Hematopoietic multipotent progenitor cell treated with erythropoietin and hydrocortisone succinate and interleukin-3 and kit ligand, for 6 days (in vitro differentiated cells): ENCODE data around the gene SMURF2.
"Not testable (repeated sequence)": the region's sequence is repeated elsewhere in the genome, so short reads cannot be mapped to it uniquely, and the experiment has no call there.

Experiments
- DNase-seq: peaks from one replicate; pipeline ENCODE4 v3.0.0-alpha.2; 2015

SMURF2 gene

DNA sequence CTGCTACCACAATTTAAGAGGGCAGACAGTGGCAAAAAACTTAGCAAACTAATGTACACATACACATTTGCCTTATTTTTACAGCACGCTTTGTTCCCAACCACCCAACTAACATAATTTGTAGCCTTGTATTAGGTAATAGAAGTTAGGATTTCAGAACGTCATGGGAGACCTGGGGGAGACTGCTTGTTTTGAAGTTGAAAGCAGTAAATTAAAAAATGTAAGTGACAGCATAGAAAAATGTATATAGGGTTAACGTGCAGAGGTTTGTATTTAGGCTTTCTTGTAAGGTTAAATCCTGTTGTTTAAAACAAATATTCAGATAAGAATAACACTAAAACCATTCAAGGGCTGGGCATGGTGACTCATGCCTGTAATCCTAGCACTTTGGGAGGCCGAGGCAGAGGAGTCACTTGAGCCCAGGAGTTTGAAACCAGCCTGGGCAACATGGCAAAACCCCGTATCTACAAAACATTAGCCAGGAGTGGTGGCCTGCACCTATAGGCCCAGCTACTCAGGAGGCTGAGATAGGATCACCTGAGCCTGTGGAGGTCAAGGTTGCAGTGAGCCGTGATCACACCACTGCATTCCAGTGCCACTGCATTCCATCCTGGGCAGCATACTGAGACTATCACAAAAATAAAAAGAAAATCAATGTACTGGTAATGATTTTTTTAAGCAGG lies 2.3 kb upstream of the SMURF2 start:
- DNase-seq = not testable (repeated sequence)

DNA sequence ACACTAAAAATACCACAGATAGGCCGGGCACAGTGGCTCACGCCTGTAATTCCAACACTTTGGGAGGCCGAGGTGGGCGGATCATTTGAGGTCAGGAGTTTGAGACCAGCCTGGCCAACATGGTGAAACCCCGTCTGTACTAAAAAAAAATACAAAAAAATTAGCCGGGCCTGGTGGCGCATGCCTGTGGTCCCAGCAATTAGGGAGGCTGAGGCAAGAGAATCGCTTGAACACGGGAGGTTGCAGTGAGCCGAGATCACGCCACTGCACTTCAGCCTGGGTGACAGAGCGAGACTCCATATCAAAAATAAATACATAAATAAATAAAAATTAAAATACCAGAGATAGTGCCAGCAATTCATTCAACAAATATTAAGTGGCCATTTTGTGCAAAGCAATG lies 1.7 kb upstream of the SMURF2 start:
- DNase-seq = not testable (repeated sequence)

DNA sequence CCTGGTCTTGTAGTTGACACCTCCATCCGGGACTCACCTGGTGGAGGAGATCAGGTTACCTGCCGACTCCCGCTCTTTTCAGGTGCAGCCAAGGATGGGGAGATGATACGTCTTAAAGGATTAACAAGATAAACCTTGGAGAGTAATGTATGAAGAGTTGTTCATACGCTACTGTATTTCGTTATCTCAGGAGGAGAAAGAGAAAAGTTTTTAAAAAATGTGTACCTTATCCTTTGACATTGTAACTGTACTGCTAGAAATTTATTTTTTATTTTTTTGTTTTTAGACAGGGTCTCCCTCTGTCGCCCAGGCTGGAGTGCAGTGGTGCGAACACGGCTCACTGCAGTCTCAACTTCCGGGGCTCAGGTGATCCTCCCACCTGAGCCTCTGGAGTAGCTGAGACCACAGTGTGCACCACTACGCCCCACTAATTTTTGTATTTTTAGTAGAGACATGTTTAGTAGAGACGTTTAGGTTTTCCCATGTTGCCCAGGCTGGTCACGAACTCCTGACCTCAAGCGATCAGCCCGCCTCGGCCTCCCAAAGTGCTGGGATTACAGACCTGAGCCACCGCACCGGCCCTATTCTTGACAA lies 764 bp upstream of the SMURF2 start:
- no peak for DNase-seq

DNA sequence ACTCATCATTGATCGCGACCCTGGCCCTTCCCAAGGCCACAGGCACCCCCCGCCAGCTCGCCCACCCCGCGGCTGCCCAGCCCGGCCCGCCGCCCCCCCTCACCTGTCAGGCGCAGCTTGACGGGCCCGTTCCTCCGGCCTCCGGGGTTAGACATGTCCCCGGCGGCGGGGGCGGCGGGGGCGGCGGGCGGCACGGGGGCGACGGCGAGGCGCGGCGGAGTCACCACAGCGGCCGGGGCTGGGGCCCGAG lies 456 bp downstream of the SMURF2 start:
- DNase-seq = no peak

DNA sequence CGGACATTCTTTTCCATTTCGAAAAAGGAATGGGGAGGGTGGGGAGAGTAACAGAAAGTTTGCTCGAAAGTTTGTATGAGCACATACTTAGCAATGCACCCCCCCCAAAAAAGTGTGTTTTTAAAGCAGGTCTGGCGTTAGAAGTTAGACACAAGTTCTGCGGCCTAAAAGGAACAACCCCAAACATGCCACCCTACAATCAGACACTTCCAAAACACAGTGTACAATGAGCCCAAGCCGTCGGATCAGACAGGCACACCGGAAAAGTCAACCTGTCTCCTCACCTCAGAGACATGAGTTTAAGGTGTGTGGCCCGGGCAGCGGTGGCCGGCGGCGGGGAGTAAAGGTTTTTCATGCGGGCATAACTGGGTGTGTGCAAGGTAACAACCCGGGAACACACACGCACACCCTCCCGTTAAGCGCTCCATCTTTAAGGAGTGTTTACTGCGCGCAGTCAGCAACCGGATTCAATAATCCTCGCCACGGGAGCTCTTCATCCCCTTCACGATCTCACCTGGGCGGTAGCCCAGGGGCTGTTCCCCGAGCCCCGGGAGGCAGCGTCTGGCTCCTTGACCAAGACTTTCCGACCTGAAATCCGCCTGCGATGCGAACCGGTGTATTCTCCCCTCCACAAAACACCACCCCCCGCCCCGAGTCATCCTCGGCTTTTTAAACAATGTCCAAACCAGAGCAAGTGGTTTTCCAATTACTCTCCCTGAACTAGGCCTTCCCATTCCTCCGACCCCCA lies 955 bp downstream of the SMURF2 start:
- peak; percentile 20 for DNase-seq

DNA sequence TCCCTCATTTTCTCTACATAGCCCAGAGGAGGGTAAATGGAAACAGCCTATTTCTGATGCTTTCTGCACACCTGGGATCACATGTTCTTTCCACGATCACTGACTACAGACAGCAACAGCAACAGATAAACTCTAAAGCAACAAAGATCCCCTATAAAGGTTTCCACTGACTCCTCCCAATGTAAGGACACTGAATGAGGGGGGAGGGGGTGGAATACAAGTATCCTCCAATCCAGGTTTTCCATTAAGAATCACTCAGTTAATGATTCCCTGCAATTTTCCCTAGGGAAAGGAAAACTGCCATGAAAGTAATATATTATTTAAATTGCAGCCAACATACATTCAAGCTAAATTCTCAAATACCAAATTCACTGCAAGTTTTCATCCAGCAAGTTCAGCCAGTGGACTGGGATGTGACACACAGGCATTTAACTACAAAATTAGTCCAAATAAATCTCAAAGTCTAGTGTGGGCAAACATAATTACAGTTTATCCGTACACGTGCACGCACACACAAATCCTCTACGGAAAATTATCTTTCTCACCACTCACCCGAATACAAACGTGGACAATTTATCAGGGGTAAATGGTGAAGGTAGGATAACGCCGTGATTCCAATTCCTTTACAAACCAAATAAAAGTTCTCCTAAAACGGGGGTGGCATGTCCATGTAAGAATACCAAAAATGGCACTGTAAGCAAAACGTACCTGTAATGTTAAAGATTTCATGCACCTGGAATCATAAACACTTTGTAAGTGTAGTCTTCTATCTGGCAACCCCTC lies 1.7 kb downstream of the SMURF2 start:
- DNase-seq = peak; percentile 9

DNA sequence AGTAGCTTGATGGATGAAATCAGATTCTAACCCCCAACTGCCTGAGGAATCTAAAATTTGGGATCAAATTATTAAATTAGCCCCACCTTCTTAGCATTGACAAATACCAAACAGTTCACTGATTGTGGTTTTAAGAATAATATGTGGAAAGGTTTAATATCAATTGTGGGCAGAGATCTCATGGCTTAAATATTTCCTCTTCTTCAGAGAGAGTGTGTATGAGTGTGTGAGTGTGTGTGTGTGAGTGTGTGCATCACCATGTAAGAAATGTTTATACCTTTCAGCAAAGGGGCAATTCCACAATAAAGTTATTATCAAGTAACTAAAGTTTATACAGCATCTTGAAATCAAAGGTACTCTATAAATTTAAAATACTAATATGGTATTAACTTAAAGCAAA lies 3.2 kb downstream of the SMURF2 start:
- no peak for DNase-seq

DNA sequence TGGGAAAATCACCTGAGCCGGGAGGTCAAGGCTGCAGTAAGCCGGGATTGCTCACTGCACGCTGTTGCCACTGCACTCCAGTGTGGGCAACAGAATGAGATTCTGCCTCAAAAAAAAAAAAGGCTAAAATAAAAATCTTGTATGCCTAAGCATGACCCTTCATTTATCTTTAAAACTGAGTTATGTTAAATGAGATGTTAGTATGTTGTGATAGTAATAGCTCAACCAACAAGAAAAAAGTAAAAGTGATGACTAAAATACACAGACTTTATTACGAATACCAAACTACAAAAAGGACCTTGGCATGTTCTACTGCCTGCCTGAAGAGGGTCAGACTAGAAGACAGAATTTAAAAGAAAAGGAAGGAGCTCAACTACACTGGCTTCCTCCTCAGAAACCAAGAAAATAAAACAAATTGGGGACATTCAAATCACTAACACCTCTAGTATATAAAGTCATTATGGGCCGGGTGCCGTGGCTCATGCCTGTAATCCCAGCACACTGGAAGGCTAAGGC lies 4.4 kb downstream of the SMURF2 start:
- no peak for DNase-seq

DNA sequence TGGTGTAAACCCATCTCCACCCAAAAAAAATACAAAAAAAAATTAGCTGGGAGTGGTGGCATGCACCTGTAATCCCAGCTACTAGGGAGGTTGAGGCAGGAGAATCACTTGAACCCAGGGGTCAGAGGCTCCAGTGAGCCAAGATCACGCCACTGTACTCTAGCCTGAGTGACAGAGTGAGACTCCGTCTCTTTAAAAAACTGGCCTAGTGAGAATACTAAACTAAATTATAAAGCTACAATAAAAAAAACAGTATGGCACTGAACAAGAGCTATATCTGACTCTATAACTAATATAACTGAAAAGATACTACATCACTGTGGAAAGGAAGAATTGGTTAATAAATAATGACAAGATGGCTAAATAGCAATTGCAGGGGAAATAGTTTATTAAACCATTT lies 6.4 kb downstream of the SMURF2 start:
- DNase-seq = no peak

DNA sequence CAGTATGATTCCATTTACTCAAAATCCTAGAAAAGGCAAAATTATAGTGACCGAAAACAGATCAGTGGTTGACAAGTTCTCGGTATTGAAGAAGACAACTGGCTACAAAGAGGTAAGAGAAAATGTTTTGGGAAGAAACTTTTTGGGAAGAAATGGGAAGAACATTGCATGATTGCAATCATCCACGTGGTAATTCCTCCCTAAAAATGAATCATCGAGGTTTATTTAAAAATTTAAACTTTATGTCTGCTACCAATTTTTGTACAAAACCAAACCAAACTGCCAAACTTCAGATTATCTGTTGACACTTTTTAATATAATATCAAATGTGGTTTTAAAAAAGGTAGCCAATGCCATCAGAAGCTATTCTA lies 8.1 kb downstream of the SMURF2 start:
- no peak for DNase-seq

DNA sequence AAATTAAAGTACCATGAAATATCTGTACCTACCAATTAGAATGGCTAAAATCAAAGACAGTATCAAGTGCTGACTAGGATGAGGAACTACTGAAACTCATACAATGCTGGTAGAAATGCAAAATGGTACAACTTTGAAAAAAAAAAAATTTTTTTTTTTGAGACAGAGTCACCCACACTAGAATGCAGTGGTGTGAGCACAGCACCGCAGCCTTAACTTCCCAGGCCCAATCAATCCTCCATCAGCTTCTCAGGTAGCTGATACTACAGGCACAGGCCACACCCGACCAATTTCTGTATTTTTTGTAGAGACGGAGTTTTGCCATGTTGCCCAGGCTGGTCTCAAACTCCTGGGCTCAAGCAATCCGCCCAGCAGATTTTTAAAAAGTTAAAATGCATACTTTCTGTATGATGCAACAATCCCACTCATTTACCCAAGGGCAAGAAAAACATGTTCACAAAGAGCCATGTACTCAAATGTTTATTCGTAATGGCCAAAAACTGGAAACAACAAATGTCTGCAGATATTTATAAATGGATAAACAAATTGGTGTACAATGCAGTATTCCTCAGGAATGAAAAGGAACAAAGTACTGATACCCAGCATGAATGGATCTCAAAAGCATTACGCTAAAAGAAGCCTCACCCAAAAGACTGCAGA lies 8.7 kb downstream of the SMURF2 start:
- no peak for DNase-seq

DNA sequence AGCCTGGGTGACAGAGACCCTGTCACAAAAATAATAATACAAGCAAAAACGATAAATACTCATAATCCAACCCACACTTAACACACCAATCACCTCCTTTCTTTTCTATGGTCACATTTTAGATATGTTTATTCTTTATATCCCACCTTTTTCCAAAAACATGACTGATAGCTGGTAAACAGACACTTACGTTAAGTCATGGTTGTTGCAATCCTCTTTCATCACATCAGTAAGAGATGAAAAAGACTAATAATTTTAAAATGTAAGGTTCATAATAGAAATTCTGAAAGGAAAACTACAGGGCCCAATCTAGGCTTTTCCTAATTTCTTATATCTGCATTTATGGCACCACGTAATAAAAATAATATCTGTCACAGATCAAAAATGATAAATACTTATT lies 10.2 kb downstream of the SMURF2 start:
- DNase-seq = no peak

DNA sequence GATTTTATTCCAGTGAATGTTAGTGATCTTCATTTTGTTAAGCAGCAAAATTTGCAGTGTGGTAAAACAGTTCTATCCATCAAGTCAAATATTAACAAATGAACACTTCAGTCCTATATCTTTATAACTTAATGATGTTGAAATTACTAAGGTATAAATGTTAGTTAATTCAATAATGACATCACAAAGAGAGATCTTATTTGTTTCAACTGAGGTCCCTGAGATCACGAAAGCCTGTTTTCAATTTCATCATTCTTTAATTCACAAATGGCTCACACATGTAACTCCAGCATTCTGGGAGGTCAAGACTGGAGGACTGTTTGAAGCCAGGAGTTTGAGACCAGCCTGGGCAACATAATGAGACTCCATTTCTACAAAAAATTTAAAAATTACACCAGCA lies 13.9 kb downstream of the SMURF2 start:
- DNase-seq = no peak

DNA sequence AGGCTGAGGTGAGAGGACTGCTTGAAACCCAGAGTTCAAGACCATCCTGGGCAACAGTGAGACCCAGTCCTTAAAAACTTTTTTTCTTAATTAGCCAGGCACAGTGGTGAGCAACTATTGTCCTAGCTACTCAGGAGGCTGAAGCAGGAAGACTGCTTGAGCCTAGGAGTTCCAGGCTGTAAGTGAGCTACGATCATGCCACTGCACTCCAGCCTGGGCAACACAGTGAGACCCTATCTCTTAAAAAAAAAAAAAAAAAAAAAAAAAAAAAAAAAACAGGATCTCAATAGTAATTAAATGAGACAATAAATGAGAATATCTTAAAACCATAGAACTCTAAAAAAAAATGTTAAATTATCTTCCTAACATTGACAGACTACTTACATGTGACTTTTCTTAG lies 14.3 kb downstream of the SMURF2 start:
- DNase-seq = no peak

DNA sequence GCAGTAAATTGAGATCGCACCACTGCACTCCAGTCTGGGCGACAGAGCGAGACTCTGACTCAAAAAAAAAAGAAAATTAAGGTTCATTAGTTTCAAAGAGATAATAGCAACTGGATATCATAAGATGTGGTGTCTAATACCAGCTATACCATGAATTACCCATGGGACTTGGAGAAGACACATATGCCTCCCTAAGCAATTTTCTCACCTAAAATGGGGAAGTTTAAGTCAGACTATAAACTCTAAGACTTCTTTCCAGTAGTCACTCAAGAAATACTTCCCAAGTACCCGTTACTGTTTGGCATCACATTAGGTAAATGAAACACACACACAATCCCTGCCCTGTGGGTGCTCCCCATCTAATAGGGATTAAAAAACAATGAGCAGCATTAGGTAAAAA lies 22.6 kb downstream of the SMURF2 start:
- DNase-seq = no peak

DNA sequence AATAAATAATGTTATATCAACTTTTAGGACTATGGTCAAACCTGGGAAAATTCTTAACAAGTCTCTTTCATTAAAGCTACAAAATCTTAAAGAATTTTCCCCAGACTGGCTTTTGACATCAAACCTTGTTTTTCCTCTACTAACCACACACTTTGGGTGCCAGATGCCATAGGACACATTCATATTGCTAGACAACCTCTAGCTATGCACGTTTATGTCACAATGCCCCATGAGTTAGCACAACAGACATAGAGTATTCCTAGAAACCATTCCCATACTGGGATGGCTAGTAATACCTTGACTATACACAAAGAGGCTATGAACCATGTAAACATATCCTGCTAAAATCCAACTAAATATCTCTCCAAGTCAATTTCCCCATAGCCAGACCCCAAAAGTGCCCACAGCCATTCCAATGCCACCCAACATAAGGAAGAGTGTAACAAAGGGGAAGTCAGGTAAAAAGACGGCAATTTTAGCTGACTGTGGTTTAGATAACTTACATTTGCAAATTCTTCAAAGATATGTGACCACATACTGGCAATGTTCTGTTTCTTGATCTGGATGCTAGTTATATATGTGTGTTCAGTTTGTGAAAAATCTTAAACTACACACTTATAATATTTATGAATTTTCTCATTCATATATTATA lies 23.4 kb downstream of the SMURF2 start:
- DNase-seq = peak; percentile 49

DNA sequence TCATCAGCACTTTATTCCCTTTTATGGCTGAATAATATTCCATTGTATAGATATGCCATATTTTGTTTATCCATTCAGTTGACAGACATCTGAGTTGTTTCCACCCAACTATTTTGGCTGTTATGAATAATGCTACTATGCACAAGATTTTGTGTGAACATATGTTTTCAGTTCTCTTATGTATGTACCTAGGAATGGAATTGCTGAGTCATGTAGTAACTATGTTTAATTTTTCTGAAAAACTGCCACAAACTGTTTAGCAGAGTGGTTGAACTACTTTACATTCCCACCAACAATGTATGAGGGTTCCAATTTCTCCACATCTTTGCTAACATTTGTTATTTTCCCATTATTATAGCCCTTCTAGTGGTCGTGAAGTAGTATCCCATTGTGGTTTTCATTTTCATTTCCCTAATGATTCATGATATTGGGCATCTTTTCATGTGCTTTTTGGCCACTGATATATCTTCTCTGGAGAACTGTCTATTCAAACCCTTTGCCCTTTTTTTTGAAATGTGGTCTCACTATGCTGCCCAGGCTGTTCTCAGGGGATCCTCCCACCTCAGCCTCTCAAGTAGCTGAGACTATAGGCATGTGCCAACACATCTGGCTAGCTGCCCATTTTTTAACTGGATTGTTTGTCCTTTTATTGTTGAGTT lies 26.3 kb downstream of the SMURF2 start:
- DNase-seq = peak; percentile 41

DNA sequence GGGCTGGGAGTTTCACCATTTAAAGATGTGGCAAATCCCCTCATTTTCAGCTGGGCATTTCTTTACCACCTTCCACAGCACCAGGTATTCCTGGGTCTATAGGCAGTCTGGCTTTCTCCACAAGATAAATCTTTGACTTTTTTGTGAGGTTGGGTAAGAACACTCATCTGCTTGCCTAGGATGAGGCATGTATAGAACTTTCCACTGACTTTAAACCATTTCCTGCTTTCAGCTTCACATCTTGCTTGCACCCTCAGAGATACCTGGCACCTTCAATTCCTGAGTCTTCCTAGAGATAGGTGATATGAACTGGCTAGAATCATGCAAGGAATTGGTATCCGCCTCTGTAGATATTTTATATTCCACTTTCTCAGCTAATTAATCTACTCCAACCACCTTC lies 27.9 kb downstream of the SMURF2 start:
- DNase-seq = no peak

DNA sequence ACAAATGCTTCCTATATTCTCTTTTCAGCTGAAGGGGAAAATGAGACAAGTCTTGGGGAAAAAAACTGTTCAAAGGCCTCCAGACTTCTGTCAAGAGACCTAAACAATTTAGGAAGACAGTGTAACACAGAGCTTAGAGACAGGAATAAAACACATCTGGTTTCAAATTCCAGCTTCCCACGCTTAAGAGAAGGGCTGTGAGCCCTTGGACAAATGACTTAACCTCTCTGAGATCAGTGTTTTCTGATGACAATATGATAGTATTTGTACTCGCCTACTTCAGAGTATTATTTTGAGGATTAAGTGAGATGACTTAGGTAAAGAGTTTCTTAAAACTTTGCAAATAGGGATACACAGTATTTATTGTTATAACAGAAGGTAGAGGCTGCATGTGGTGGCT lies 29.5 kb downstream of the SMURF2 start:
- no peak for DNase-seq

DNA sequence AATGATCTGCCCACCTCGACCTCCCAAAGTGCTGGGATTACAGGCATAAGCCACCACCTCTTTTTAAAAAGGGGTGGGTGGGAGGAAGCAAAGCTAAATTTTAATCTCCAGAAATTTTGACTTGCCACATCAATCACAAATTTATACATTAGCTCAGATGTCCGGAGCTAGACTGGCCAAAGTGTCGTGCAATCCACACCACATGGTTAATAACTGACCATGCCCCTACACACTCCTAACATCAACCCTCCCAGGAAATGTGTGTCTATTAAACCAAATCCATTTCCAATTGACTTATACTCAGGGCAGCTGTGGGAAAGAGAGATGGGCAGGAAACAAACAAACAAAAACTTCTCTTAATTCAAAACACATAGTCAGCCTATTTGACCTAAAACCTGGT lies 29.9 kb downstream of the SMURF2 start:
- no peak for DNase-seq

DNA sequence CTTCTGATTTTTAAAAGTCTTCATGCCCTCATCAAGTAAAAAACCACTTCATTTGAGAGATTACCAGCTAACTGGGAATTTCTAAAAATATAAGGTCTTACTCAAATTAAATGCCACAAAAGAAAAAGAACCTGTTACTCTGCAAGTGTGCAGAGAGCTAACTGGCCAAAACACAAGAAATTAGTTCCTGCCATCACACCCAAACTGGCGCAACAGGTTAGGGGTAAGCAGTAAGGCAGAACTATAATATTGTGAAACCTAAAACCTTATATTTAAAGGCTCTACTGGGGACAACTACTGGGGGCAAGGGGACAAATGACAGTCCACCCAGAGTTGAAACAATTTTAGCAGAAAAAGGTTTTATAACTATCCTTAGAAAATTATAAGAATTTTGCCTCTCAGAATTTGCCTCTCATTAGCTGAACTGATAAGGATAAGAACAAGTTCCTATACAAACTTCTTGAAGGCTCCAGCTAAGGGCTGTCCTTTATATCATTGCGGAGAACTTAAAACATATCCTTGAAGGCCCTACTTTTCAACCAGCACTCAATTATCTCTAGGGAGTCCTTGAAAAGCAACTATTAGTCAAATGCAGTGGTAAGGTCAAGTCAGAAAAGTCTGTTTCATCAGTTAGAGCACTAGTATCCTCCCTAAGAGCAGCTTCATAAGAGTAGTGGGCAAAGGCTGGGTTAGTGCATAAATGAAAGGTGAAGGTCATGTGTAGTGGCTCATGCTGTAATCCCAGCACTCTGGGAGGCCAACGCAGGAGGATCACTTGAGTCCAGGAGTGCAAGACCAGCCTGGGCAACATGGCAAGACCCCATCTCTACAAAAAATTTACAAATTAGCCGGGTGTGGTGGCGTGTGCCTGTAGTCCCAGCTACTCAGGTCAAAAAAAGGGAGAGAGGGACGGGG lies 31.5 kb downstream of the SMURF2 start:
- peak; percentile 28 for DNase-seq
